Mammary epithelial cell (primary cell): Measurements from ENCODE around the gene SPAG6.

Experiments used
- CTCF ChIP-seq, 2 donors: IDR thresholded peaks in 1 of 2; conservative IDR thresholded peaks in 1 of 2; 2 replicates each; pipeline ENCODE4 v1.5.1; 2011 to 2012; ENCODE audit warnings: inconsistent platforms in 2 of 2, low read length in 2 of 2, mild to moderate bottlenecking in 2 of 2, control low read depth in 1 of 2, low read depth in 1 of 2; ENCODE audit not compliant: insufficient read depth in 1 of 2; ENCODE audit errors: extremely low read depth in 1 of 2
- EZH2 ChIP-seq: IDR thresholded peaks from 2 replicates; pipeline ENCODE4 v1.6.1; 2012; ENCODE audit warnings: low read length, inconsistent platforms, borderline replicate concordance

GRCh38 chr10:22372298-22372697, 27.0 kb downstream of the SPAG6 start:
- no peak for TF ChIP-seq CTCF (conservative IDR thresholded peaks at IDR 0.05 in 1 of 2, IDR thresholded peaks at IDR 0.05 in 1 of 2; ENCODE audit: extremely low read depth in 1 of 2, insufficient read depth in 1 of 2, low read depth in 1 of 2, low read length in 2 of 2)
- no peak for TF ChIP-seq EZH2
